WERI-Rb-1 (cell line): ENCODE measurements around the gene ZNF675.
"Not testable (repeated sequence)": the region's sequence is repeated elsewhere in the genome, so short reads cannot be mapped to it uniquely, and the experiment has no call there.

Experiments used
- DNase-seq: peaks from one replicate; pipeline ENCODE4 v3.0.0-alpha.2; 2020
- H3K27ac ChIP-seq: fragments of 250-450 bp; sonication (Bioruptor Pico); 2 replicates; pipeline ENCODE4 v1.5.1; 2020; ENCODE audit warnings: mild to moderate bottlenecking, moderate library complexity
- H3K27me3 ChIP-seq: fragments of 250-450 bp; sonication (Bioruptor Pico); 2 replicates; pipeline ENCODE4 v1.5.1; 2021; ENCODE audit warnings: mild to moderate bottlenecking, low read depth, moderate library complexity; ENCODE audit not compliant: insufficient read depth, severe bottlenecking
- H3K36me3 ChIP-seq: fragments of 250-450 bp; sonication (Bioruptor Pico); 2 replicates; pipeline ENCODE4 v1.5.1; 2020; ENCODE audit warnings: mild to moderate bottlenecking, moderate library complexity
- H3K4me3 ChIP-seq: 2 replicates; pipeline ENCODE4 v1.5.1; 2011; ENCODE audit warnings: low read depth, mild to moderate bottlenecking, control low read depth, low read length
- H3K9me3 ChIP-seq: fragments of 250-450 bp; sonication (Bioruptor Pico); 2 replicates; pipeline ENCODE4 v1.5.1; 2021; ENCODE audit warnings: mild to moderate bottlenecking, moderate library complexity; ENCODE audit not compliant: severe bottlenecking
- CTCF ChIP-seq: IDR thresholded peaks from 2 replicates; pipeline ENCODE4 v1.5.1; 2011; ENCODE audit warnings: low read depth, mild to moderate bottlenecking, control low read depth, inconsistent platforms, low read length

Gene ZNF675

GRCh38 chr19:23665651-23666410 is 21.2 kb downstream of the ZNF675 start:
- DNase-seq: no peak
- Histone ChIP-seq H3K36me3 (peaks cover 60% of the 10 kb centered on the region), H3K27me3 (no peaks in the 10 kb centered on the region), H3K27ac (no peak overlapping the region), H3K4me3 (no peak overlapping the region), H3K9me3 (no peaks in the 10 kb centered on the region)
- TF ChIP-seq CTCF: no peak

DNA sequence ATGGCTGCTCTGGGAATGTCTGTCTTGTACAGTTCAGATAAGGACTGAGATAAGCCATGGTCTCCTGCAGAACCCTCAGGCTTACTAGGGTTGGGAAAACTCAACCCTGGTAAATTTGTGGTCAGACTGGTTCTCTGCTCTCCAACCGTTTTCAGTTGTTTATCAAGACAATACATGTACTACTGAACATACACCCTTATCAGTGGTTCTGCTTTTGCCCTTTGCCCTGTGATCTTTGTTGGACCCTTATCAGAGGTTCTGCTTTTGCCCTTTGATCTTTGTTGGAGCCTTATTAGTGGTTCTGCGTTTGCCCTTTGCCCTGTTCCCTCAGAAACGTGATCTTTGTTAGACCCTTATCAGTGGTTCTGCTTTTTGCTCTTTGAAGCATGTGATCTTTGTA is 37.2 kb downstream of the ZNF675 start:
- not testable (repeated sequence) for DNase-seq, H3K4me3 ChIP-seq, H3K9me3 ChIP-seq, H3K27ac ChIP-seq, H3K27me3 ChIP-seq
- peaks cover 26% of the 10 kb centered on the region for H3K36me3 ChIP-seq
